Measurements from ENCODE around the gene MT1M.

The MT1M gene

DNA sequence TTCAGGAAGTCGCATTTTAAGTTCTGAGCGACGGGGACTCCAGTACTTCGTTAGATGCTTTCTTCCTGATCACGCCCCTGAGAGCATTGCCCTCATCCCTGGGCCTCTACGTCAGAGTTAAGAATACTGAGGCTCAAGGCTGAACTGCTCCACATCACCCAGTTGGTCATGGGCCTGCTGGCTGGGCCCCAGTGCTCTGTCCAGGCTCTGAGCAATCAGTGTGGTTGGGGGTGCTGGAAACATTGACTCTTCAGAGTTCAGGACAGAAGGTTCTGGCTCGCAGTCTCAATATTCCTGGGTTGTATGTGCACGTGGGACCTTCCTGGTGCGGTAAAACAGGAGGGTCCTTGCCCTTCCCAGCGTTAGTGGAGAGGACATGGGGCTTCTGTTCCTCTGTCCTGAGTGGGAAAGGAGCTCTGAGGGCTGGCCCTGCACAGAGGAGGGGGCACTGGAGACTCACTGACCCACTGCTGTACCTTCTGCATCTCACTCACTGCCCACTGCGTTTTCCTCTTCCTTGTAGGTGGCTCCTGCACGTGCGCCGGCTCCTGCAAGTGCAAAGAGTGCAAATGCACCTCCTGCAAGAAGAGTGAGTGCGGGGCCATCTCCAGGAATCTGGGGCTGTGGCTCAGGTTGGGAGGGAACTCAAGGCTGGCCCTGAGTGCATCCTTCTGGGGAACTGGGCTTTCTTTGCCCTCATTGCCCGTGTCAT lies 6.4 kb upstream of the MT1M start:
- Histone ChIP-seq H3K9ac (ENCODE audit: low read length in 5 of 5) (peak overlapping the region; percentile 69 to 94 (median 85)), H3K27me3 (ENCODE audit: control insufficient read depth in 5 of 5, insufficient read depth in 4 of 5, low read length in 5 of 5) (no peaks in the 10 kb centered on the region), H3K9me3 (ENCODE audit: control insufficient read depth in 5 of 5, low read length in 5 of 5) (no peaks in the 10 kb centered on the region), H3K4me3 (ENCODE audit: low read depth in 1 of 5, low read length in 5 of 5) (peak overlapping the region; percentile 75 to 89 (median 87)), H3K36me3 (ENCODE audit: control insufficient read depth in 5 of 5, insufficient read depth in 5 of 5, low read length in 5 of 5) (no peaks in the 10 kb centered on the region), H3K4me1 (ENCODE audit: control insufficient read depth in 5 of 5, insufficient read depth in 5 of 5, low read length in 5 of 5) (peaks cover 5 to 42% (median 34%) of the 10 kb centered on the region in 5 donors), H3K27ac (ENCODE audit: low read depth, low read length) (peak overlapping the region; percentile 91)

DNA sequence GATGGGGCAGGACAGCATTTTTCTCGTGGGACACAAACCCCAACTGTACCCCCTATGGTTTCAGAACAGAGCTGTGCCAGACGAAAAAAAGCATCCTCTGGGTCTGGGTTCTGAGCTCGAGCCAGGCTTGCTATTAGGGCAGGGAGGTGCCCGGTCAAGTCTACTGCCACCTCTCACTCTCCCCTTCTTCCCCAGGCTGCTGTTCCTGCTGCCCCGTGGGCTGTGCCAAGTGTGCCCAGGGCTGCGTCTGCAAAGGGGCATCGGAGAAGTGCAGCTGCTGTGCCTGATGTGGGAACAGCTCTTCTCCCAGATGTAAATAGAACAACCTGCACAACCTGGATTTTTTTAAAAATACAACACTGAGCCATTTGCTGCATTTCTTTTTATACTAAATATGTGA lies 5.8 kb upstream of the MT1M start:
- Histone ChIP-seq H3K9me3 (ENCODE audit: control insufficient read depth in 5 of 5, low read length in 5 of 5) (no peaks in the 10 kb centered on the region), H3K27me3 (ENCODE audit: control insufficient read depth in 5 of 5, insufficient read depth in 4 of 5, low read length in 5 of 5) (no peaks in the 10 kb centered on the region), H3K4me3 (ENCODE audit: low read depth in 1 of 5, low read length in 5 of 5) (peak overlapping the region; percentile 75 to 89 (median 87)), H3K9ac (ENCODE audit: low read length in 5 of 5) (peak overlapping the region in 4 of 5 donors; percentile 38 to 92 (median 52)), H3K36me3 (ENCODE audit: control insufficient read depth in 5 of 5, insufficient read depth in 5 of 5, low read length in 5 of 5) (no peaks in the 10 kb centered on the region), H3K27ac (ENCODE audit: low read depth, low read length) (peak overlapping the region; percentile 91), H3K4me1 (ENCODE audit: control insufficient read depth in 5 of 5, insufficient read depth in 5 of 5, low read length in 5 of 5) (peaks cover 5 to 42% (median 30%) of the 10 kb centered on the region in 5 donors)

DNA sequence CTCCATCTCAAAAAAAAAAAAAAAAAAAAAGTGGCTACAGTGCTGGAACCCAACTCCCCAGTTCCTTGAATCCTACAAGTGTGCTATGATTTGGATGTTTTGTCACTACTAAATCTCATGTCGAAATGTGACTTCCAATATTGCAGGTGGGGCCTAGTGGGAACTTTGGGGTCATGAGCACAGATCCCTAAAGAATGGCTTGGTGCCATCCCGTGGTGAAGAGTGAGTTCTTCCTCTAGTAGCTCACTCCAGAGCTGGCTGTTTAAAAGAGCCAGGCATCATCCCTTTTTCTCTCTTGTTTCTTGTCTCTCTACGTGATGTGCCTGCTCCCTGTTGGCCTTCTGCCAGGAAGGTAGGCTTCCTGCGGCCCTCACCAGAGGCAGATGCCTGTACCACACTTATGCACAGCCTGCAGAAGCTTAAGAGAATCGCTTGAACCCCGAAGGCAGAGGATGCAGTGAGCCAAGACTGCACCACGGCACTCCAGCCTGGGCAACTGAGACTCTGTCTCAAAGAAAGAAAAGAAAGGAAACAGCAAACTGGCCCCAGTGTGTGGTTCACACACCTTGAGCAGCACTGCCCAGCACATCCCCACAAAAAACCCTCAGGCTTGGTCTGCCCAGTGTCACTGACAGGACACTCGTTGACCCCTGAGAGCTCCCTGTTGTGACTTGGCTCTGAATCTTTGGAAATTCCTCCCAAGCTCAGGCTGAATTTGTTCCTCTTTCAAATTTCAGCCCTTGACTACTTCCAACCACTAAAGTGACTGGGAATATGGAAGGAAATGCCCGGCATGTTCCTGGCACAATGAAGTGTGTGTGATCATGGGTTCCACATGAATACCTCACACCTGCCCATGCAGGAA lies 3.7 kb upstream of the MT1M start:
- no peak overlapping the region for H3K27ac ChIP-seq (ENCODE audit: low read depth, low read length)
- H3K9ac ChIP-seq (ENCODE audit: low read length in 5 of 5) = no peak overlapping the region
- H3K36me3 ChIP-seq (ENCODE audit: control insufficient read depth in 5 of 5, insufficient read depth in 5 of 5, low read length in 5 of 5) = no peaks in the 10 kb centered on the region
- no peaks in the 10 kb centered on the region for H3K27me3 ChIP-seq (ENCODE audit: control insufficient read depth in 5 of 5, insufficient read depth in 4 of 5, low read length in 5 of 5)
- peaks cover 7 to 55% (median 45%) of the 10 kb centered on the region in 5 donors for H3K4me1 ChIP-seq (ENCODE audit: control insufficient read depth in 5 of 5, insufficient read depth in 5 of 5, low read length in 5 of 5)
- no peaks in the 10 kb centered on the region for H3K9me3 ChIP-seq (ENCODE audit: control insufficient read depth in 5 of 5, low read length in 5 of 5)
- H3K4me3 ChIP-seq (ENCODE audit: low read depth in 1 of 5, low read length in 5 of 5) = no peak overlapping the region

DNA sequence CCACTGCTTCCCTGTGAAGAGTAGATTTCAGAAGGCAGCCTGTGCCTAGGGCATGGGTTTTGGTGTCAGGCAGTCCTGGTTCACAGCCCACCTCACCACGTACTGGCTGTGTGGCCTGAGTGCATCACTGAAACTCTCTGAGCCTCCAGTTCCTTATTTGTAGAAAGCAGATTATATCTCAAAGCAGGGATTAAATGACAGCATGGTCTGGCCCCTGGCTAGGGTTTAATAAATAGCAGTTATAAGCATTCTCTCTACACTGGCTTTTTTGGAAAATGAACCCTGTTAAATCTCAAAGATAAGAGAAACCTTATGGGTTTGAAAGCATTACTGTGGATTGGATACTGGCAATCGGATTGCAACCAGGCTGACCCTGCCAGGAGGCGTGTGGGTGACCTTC lies 2.9 kb upstream of the MT1M start:
- no peak overlapping the region for H3K27ac ChIP-seq (ENCODE audit: low read depth, low read length)
- H3K27me3 ChIP-seq (ENCODE audit: control insufficient read depth in 5 of 5, insufficient read depth in 4 of 5, low read length in 5 of 5) = peaks cover 0 to 3% (median 0%) of the 10 kb centered on the region in 5 donors
- peaks cover 7 to 55% (median 45%) of the 10 kb centered on the region in 5 donors for H3K4me1 ChIP-seq (ENCODE audit: control insufficient read depth in 5 of 5, insufficient read depth in 5 of 5, low read length in 5 of 5)
- no peaks in the 10 kb centered on the region for H3K36me3 ChIP-seq (ENCODE audit: control insufficient read depth in 5 of 5, insufficient read depth in 5 of 5, low read length in 5 of 5)
- no peak overlapping the region for H3K9ac ChIP-seq (ENCODE audit: low read length in 5 of 5)
- no peaks in the 10 kb centered on the region for H3K9me3 ChIP-seq (ENCODE audit: control insufficient read depth in 5 of 5, low read length in 5 of 5)
- no peak overlapping the region for H3K4me3 ChIP-seq (ENCODE audit: low read depth in 1 of 5, low read length in 5 of 5)

DNA sequence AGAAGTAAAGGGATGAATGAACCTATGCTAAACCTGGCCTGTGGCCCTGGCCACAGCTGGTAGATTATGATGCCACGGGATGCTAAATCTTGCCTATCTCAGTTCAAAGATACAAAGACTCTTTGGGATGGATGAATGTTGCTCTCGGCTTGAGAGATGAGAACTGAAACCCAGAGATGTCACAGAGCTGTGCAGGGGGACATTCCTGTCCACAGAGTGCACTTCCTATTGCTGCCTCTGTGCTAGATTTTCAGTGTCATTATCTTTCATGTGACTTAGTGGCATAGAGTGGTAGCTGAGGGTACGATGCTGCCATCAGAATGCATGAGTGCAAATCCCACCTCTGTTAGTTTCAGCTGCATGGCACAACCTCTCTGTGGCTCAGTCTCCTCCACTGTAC lies 2.3 kb upstream of the MT1M start:
- Histone ChIP-seq H3K27me3 (ENCODE audit: control insufficient read depth in 5 of 5, insufficient read depth in 4 of 5, low read length in 5 of 5) (peaks cover 0 to 9% (median 0%) of the 10 kb centered on the region in 5 donors), H3K9ac (ENCODE audit: low read length in 5 of 5) (no peak overlapping the region), H3K36me3 (ENCODE audit: control insufficient read depth in 5 of 5, insufficient read depth in 5 of 5, low read length in 5 of 5) (no peaks in the 10 kb centered on the region), H3K9me3 (ENCODE audit: control insufficient read depth in 5 of 5, low read length in 5 of 5) (no peaks in the 10 kb centered on the region), H3K27ac (ENCODE audit: low read depth, low read length) (no peak overlapping the region), H3K4me3 (ENCODE audit: low read depth in 1 of 5, low read length in 5 of 5) (no peak overlapping the region), H3K4me1 (ENCODE audit: control insufficient read depth in 5 of 5, insufficient read depth in 5 of 5, low read length in 5 of 5) (peaks cover 7 to 54% (median 40%) of the 10 kb centered on the region in 5 donors)

DNA sequence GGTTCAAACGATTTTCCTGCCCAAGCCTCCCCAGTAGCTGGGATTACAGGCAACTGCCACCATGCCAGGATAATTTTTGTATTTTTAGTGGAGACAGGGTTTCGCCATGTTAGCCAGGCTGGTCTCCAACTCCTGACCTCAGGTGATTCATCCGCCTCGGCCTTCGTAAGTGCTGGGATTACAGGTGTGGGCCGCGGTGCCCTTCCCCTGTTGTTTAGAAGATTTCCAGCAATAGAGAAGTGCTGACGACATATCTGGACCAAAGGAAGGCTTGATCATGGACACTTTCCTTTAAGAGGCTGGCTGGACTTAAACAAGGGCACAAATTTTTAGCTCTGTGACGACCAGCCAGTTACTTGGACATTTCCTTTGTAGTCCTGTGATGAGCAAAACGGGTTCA lies 1.3 kb upstream of the MT1M start:
- H3K4me3 ChIP-seq (ENCODE audit: low read depth in 1 of 5, low read length in 5 of 5) = peak overlapping the region in 3 of 5 donors; percentile 62 to 85 (median 79)
- peak overlapping the region; percentile 67 for H3K27ac ChIP-seq (ENCODE audit: low read depth, low read length)
- H3K9me3 ChIP-seq (ENCODE audit: control insufficient read depth in 5 of 5, low read length in 5 of 5) = no peaks in the 10 kb centered on the region
- H3K9ac ChIP-seq (ENCODE audit: low read length in 5 of 5) = peak overlapping the region in 1 of 5 donors; percentile 58
- no peaks in the 10 kb centered on the region for H3K36me3 ChIP-seq (ENCODE audit: control insufficient read depth in 5 of 5, insufficient read depth in 5 of 5, low read length in 5 of 5)
- peaks cover 0 to 10% (median 2%) of the 10 kb centered on the region in 5 donors for H3K27me3 ChIP-seq (ENCODE audit: control insufficient read depth in 5 of 5, insufficient read depth in 4 of 5, low read length in 5 of 5)
- H3K4me1 ChIP-seq (ENCODE audit: control insufficient read depth in 5 of 5, insufficient read depth in 5 of 5, low read length in 5 of 5) = peaks cover 4 to 49% (median 30%) of the 10 kb centered on the region in 5 donors

DNA sequence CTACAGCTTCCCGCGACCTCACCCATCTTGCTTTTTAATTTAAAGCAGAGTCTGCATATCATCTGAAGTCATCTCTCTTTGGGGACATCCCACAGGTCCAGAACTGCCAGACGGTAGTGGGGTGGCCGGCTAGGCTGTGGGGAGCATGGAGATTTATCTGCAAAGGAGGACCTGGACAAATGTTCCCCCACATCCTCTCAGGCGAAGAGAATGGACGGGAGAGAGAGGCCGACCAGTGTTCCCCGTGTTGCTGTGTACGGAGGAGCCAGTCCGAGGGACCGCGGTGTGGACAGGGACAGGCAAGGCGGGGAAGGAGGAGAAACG lies 665 bp upstream of the MT1M start:
- H3K9ac ChIP-seq (ENCODE audit: low read length in 5 of 5) = peak overlapping the region; percentile 44 to 77 (median 67)
- peaks cover 0 to 10% (median 2%) of the 10 kb centered on the region in 5 donors for H3K27me3 ChIP-seq (ENCODE audit: control insufficient read depth in 5 of 5, insufficient read depth in 4 of 5, low read length in 5 of 5)
- no peaks in the 10 kb centered on the region for H3K9me3 ChIP-seq (ENCODE audit: control insufficient read depth in 5 of 5, low read length in 5 of 5)
- no peaks in the 10 kb centered on the region for H3K36me3 ChIP-seq (ENCODE audit: control insufficient read depth in 5 of 5, insufficient read depth in 5 of 5, low read length in 5 of 5)
- peaks cover 4 to 43% (median 24%) of the 10 kb centered on the region in 5 donors for H3K4me1 ChIP-seq (ENCODE audit: control insufficient read depth in 5 of 5, insufficient read depth in 5 of 5, low read length in 5 of 5)
- H3K27ac ChIP-seq (ENCODE audit: low read depth, low read length) = peak overlapping the region; percentile 67
- peak overlapping the region; percentile 62 to 85 (median 77) for H3K4me3 ChIP-seq (ENCODE audit: low read depth in 1 of 5, low read length in 5 of 5)

DNA sequence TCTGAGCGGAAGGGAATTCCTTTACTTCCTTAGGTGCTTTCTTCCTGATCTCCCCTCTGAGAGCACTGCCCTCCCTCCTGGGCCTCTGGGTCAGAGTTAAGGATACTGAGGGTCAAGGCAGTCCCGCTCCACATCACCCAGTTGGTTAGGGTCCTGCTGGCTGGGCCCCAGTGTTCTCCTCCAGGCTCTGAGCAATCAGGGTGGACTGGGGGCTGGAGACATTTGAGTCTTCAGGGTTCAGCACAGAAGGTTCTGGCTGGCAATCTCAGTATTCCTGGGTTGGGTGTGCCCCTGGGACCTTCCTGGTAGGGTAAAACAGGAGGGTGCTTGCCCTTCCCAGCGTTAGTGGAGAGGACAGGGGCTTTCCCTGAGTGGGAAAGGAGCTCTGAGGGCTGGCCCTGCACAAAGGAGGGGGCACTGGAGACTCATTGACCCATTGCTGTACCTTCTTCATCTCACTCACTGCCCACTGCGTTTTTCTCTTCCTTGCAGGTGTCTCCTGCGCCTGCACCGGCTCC lies 448 bp downstream of the MT1M start:
- Histone ChIP-seq H3K36me3 (ENCODE audit: control insufficient read depth in 5 of 5, insufficient read depth in 5 of 5, low read length in 5 of 5) (no peaks in the 10 kb centered on the region), H3K27ac (ENCODE audit: low read depth, low read length) (no peak overlapping the region), H3K4me3 (ENCODE audit: low read depth in 1 of 5, low read length in 5 of 5) (peak overlapping the region; percentile 62 to 85 (median 79)), H3K9me3 (ENCODE audit: control insufficient read depth in 5 of 5, low read length in 5 of 5) (no peaks in the 10 kb centered on the region), H3K4me1 (ENCODE audit: control insufficient read depth in 5 of 5, insufficient read depth in 5 of 5, low read length in 5 of 5) (peaks cover 3 to 41% (median 24%) of the 10 kb centered on the region in 5 donors), H3K9ac (ENCODE audit: low read length in 5 of 5) (peak overlapping the region; percentile 38 to 78 (median 75)), H3K27me3 (ENCODE audit: control insufficient read depth in 5 of 5, insufficient read depth in 4 of 5, low read length in 5 of 5) (peaks cover 0 to 10% (median 2%) of the 10 kb centered on the region in 5 donors)

DNA sequence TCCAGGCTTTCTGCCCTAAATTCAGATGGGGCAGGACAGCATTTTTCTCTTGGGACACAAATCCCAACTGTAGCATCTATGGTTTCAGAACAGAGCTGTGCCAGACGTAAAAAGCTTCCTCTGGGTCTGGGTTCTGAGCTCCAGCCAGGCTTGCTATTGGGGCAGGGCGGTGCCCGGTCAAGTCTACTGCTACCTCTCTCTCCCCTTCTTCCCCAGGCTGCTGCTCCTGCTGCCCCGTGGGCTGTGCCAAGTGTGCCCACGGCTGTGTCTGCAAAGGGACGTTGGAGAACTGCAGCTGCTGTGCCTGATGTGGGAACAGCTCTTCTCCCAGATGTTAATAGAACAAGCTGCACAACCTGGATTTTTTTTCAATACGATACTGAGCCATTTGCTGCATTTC lies 1.1 kb downstream of the MT1M start:
- Histone ChIP-seq H3K27me3 (ENCODE audit: control insufficient read depth in 5 of 5, insufficient read depth in 4 of 5, low read length in 5 of 5) (peaks cover 0 to 10% (median 2%) of the 10 kb centered on the region in 5 donors), H3K9ac (ENCODE audit: low read length in 5 of 5) (no peak overlapping the region), H3K9me3 (ENCODE audit: control insufficient read depth in 5 of 5, low read length in 5 of 5) (no peaks in the 10 kb centered on the region), H3K36me3 (ENCODE audit: control insufficient read depth in 5 of 5, insufficient read depth in 5 of 5, low read length in 5 of 5) (no peaks in the 10 kb centered on the region), H3K4me1 (ENCODE audit: control insufficient read depth in 5 of 5, insufficient read depth in 5 of 5, low read length in 5 of 5) (peaks cover 3 to 47% (median 27%) of the 10 kb centered on the region in 5 donors), H3K4me3 (ENCODE audit: low read depth in 1 of 5, low read length in 5 of 5) (peak overlapping the region; percentile 27 to 85 (median 62)), H3K27ac (ENCODE audit: low read depth, low read length) (no peak overlapping the region)
